Measurements from ENCODE around the gene GPBP1.

GRCh38 chr5:57171816-57172465 is 1.9 kb upstream of the GPBP1 start:
- TF ChIP-seq POLR2AphosphoS5 (IDR thresholded peaks at IDR 0.05; ENCODE audit: insufficient read depth, low read depth, low read length) (no peak), CTCF (IDR thresholded peaks at IDR 0.05; ENCODE audit: extremely low read depth in 1 of 2, insufficient read depth in 1 of 2, low read depth in 1 of 2, low read length in 2 of 2) (no peak), POLR2A (IDR thresholded peaks at IDR 0.05; ENCODE audit: low read depth, low read length) (no peak)
